Panc1 (cell line): ENCODE data around the gene MBD5. TPM values are rescaled to one million over a fixed set of nuclear protein-coding genes. Genes with fewer than 3 reads are reported as not detected.

Source experiments
- ATAC-seq: fragments of 200-7000 bp; cut with Tn5 transposase; 2 replicates; pipeline ENCODE4 v1.9.1; 2020; ENCODE audit warnings: mild to moderate bottlenecking, moderate library complexity
- BruUV-seq: library from RNA; stranded (reverse); fragments of 400-500 nt; replicated peaks from 2 replicates; lab custom pipeline; 2021; lab: Mats Ljungman, UMichigan
- CTCF ChIA-PET: fragments of 300-600 bp; sonication (Branson Sonifier 250); formaldehyde crosslinking; loops from one replicate; lab custom pipeline; 2022; ENCODE audit warnings: antibody characterized with exemption; lab: Charles Lee
- POLR2A ChIA-PET: fragments of 300-600 bp; sonication (Branson Sonifier 250); formaldehyde crosslinking; loops from one replicate; lab custom pipeline; 2022; ENCODE audit warnings: antibody characterized with exemption; lab: Charles Lee
- DNase-seq: peaks from one replicate; pipeline ENCODE4 v3.0.0-alpha.2; 2010; ENCODE audit warnings: low read depth, low spot score
- H3K27ac ChIP-seq: 2 replicates; pipeline ENCODE4 v1.5.1; 2011; ENCODE audit warnings: mild to moderate bottlenecking, low read length, inconsistent platforms
- H3K27me3 ChIP-seq: fragments of 200-500 bp; sonication (Bioruptor generic); 2 replicates; pipeline ENCODE4 v1.6.0; 2014; ENCODE audit warnings: low read length, inconsistent platforms; ENCODE audit not compliant: control insufficient read depth, insufficient read depth
- H3K36me3 ChIP-seq: fragments of 200-500 bp; sonication (Bioruptor generic); 2 replicates; pipeline ENCODE4 v1.5.1; 2014; ENCODE audit warnings: inconsistent platforms, mild to moderate bottlenecking, low read length, moderate library complexity; ENCODE audit not compliant: control insufficient read depth, insufficient read depth
- H3K4me1 ChIP-seq: 2 replicates; pipeline ENCODE4 v1.5.1; 2011; ENCODE audit warnings: inconsistent platforms, mild to moderate bottlenecking, low read length, moderate library complexity; ENCODE audit not compliant: control insufficient read depth, insufficient read depth
- H3K4me3 ChIP-seq, 2 experiments: 2 replicates each; pipeline ENCODE4 v1.5.1; 2011 to 2012; ENCODE audit warnings: low read depth in 2 of 2, low read length in 2 of 2, mild to moderate bottlenecking in 2 of 2, inconsistent platforms in 1 of 2, moderate library complexity in 1 of 2
- H3K9me3 ChIP-seq: fragments of 200-500 bp; sonication (Bioruptor generic); 2 replicates; pipeline ENCODE4 v1.5.1; 2014; ENCODE audit warnings: low read depth, mild to moderate bottlenecking, inconsistent platforms, low read length, moderate library complexity; ENCODE audit not compliant: control insufficient read depth, insufficient read depth
- POLR2AphosphoS5 ChIP-seq: IDR thresholded peaks from 2 replicates; pipeline ENCODE4 v1.6.1; 2012; ENCODE audit warnings: mild to moderate bottlenecking, low read depth, low read length, moderate library complexity
- SIN3A ChIP-seq: IDR thresholded peaks from 2 replicates; pipeline ENCODE4 v1.6.1; 2012; ENCODE audit warnings: low read depth, mild to moderate bottlenecking, low read length, moderate library complexity, borderline replicate concordance; ENCODE audit not compliant: insufficient read depth
- TCF7L2 ChIP-seq: IDR thresholded peaks from 2 replicates; pipeline ENCODE4 v1.6.1; 2011; ENCODE audit warnings: mild to moderate bottlenecking, low read depth, low read length, inconsistent platforms
- in situ Hi-C: cut with HindIII; loops from 2 replicates; pipeline ENCODE4 v1.10.0; 2016; ENCODE audit warnings: low sequenced_read_pairs, low pct_unique_long_range_greater_than_20kb
- intact Hi-C: fragments of 100-400 bp; cut with micrococcal nuclease; formaldehyde crosslinking; loops from one replicate; pipeline ENCODE4 v1.10.0; 2022; ENCODE audit not compliant: unreplicated experiment
- total RNA-seq: library from RNA; stranded (reverse); gene quantifications from one replicate; pipeline ENCODE4 v1.2.1, GENCODE V29; 2021; ENCODE audit not compliant: unreplicated experiment
- TF ChIP-seq, protein P1 (sequence below): fragments of 450-650 bp; IDR thresholded peaks from 2 replicates; pipeline ENCODE4 v1.5.1; 2017; ENCODE audit warnings: mild to moderate bottlenecking
- TF ChIP-seq, protein P2 (sequence below), 2 experiments: IDR thresholded peaks; 2 replicates each; pipeline ENCODE4 v1.6.1; 2011 to 2012; ENCODE audit warnings: low read depth in 2 of 2, control low read depth in 1 of 2, low read length in 1 of 2, mild to moderate bottlenecking in 1 of 2, moderate library complexity in 1 of 2; ENCODE audit not compliant: insufficient read depth in 1 of 2

The MBD5 gene
- total RNA-seq, 1 experiment from 2014 or later, result 40.2 TPM

DNA sequence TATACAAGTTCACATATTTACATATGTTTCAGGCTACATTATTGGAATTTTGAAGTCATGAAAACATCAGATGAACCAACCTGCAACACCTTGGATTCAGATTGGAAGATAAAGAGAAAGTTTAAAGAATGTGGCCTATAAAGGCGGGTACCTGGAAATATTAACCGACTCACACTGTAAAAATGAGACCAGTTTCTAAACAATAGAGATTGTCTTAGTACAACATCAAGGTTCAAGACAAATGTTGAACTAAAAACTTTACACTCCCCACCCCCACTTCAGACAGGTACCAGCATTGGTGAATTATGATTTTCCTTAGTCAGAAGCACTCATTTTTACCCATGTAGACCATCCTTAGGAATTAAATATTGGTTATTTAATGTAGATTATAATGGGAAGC lies 437.3 kb downstream of the MBD5 start:
- no peak for ATAC-seq
- ChIA-PET POLR2A (no interaction called here), CTCF (no interaction called here)
- H3K4me3 ChIP-seq, result no peak overlapping the region
- H3K9me3 ChIP-seq, result no peaks in the 10 kb centered on the region
- in situ Hi-C loops, result no loop called here
- no peak for DNase-seq
- intact Hi-C loops, result no loop called here
- no peaks in the 10 kb centered on the region for H3K4me1 ChIP-seq
- no peak overlapping the region for H3K27ac ChIP-seq
- H3K27me3 ChIP-seq, result no peaks in the 10 kb centered on the region
- no TSS peak for BruUV-seq
- TF ChIP-seq SIN3A (no peak), TCF7L2 (no peak), POLR2AphosphoS5 (no peak)
- TF ChIP-seq, protein P1, sequence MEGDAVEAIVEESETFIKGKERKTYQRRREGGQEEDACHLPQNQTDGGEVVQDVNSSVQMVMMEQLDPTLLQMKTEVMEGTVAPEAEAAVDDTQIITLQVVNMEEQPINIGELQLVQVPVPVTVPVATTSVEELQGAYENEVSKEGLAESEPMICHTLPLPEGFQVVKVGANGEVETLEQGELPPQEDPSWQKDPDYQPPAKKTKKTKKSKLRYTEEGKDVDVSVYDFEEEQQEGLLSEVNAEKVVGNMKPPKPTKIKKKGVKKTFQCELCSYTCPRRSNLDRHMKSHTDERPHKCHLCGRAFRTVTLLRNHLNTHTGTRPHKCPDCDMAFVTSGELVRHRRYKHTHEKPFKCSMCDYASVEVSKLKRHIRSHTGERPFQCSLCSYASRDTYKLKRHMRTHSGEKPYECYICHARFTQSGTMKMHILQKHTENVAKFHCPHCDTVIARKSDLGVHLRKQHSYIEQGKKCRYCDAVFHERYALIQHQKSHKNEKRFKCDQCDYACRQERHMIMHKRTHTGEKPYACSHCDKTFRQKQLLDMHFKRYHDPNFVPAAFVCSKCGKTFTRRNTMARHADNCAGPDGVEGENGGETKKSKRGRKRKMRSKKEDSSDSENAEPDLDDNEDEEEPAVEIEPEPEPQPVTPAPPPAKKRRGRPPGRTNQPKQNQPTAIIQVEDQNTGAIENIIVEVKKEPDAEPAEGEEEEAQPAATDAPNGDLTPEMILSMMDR, result no peak
- TF ChIP-seq, protein P2, sequence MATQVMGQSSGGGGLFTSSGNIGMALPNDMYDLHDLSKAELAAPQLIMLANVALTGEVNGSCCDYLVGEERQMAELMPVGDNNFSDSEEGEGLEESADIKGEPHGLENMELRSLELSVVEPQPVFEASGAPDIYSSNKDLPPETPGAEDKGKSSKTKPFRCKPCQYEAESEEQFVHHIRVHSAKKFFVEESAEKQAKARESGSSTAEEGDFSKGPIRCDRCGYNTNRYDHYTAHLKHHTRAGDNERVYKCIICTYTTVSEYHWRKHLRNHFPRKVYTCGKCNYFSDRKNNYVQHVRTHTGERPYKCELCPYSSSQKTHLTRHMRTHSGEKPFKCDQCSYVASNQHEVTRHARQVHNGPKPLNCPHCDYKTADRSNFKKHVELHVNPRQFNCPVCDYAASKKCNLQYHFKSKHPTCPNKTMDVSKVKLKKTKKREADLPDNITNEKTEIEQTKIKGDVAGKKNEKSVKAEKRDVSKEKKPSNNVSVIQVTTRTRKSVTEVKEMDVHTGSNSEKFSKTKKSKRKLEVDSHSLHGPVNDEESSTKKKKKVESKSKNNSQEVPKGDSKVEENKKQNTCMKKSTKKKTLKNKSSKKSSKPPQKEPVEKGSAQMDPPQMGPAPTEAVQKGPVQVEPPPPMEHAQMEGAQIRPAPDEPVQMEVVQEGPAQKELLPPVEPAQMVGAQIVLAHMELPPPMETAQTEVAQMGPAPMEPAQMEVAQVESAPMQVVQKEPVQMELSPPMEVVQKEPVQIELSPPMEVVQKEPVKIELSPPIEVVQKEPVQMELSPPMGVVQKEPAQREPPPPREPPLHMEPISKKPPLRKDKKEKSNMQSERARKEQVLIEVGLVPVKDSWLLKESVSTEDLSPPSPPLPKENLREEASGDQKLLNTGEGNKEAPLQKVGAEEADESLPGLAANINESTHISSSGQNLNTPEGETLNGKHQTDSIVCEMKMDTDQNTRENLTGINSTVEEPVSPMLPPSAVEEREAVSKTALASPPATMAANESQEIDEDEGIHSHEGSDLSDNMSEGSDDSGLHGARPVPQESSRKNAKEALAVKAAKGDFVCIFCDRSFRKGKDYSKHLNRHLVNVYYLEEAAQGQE (IDR thresholded peaks at IDR 0.05; ENCODE audit: insufficient read depth in 1 of 2, low read depth in 2 of 2, low read length in 1 of 2), result no peak
- no peaks in the 10 kb centered on the region for H3K36me3 ChIP-seq

DNA sequence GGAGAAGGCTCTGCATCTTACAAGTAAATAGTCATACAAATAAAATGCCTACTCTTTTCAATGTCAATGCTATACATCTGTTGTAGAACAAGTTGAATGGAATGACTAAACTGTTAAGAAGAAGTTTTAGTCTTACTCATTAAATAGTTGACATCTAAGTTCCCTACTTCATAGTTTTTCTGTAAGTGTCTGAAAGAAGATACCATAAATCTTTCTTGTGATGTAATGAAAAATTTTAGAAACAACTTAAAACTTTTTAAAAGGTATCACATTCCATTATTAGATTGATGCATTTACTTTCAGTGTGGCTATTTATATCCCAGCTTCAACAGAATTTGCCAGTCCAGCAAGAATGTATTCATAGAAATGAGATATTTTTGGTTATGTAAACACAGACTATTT lies 438.5 kb downstream of the MBD5 start:
- intact Hi-C loops, result no loop called here
- ChIA-PET POLR2A (no interaction called here), CTCF (no interaction called here)
- H3K4me1 ChIP-seq, result no peaks in the 10 kb centered on the region
- H3K27ac ChIP-seq, result no peak overlapping the region
- no peaks in the 10 kb centered on the region for H3K36me3 ChIP-seq
- no peak for ATAC-seq
- no peaks in the 10 kb centered on the region for H3K27me3 ChIP-seq
- no peak overlapping the region for H3K4me3 ChIP-seq
- in situ Hi-C loops, result no loop called here
- no peaks in the 10 kb centered on the region for H3K9me3 ChIP-seq
- TF ChIP-seq, protein P1, result no peak
- BruUV-seq, result no TSS peak
- DNase-seq, result no peak

DNA sequence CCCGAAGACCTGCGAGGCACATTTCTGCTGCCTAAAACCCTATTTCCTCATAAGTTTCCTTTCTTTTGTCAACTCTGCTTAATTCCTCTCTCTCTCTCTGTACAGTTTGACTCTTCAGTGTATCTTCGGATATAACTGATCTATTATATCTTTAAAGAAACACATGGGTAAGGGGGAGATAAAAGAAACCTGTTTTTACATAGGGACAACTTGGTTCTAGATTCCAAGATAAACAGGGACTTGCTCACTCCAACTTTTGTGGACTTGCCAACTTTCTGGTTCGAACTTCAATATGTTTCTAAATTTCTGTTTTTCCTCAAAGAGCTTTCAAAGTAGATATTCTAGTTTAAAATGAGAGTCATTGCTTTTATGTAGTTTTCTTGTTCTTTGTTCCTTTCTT lies 441.0 kb downstream of the MBD5 start:
- Histone ChIP-seq H3K36me3 (no peaks in the 10 kb centered on the region), H3K27me3 (no peaks in the 10 kb centered on the region), H3K9me3 (no peaks in the 10 kb centered on the region), H3K4me3 (no peak overlapping the region), H3K4me1 (no peaks in the 10 kb centered on the region), H3K27ac (no peak overlapping the region)
- ATAC-seq (no peak), DNase-seq (no peak)
- TF ChIP-seq, protein P1, result no peak
- no peak for TF ChIP-seq TCF7L2
- TF ChIP-seq, protein P2 (IDR thresholded peaks at IDR 0.05; ENCODE audit: insufficient read depth in 1 of 2, low read depth in 2 of 2, low read length in 1 of 2), result no peak
- TF ChIP-seq POLR2AphosphoS5, result no peak
- TF ChIP-seq SIN3A, result no peak
- ChIA-PET CTCF (no interaction called here), POLR2A (no interaction called here)
- in situ Hi-C loops, result no loop called here
- BruUV-seq, result no TSS peak
- intact Hi-C loops, result no loop called here
